GM10248 (cell line): ENCODE results near the gene PDZRN3.

Experiments used
- CTCF ChIA-PET: fragments of 300-600 bp; sonication (Branson Sonifier 250); formaldehyde crosslinking; extraction: SDS; loops from one replicate; lab custom pipeline; 2021; ENCODE audit warnings: antibody characterized with exemption; lab: Yijun Ruan, JAX
- POLR2A ChIA-PET: fragments of 350-650 bp; sonication (Branson Sonifier 250); formaldehyde crosslinking; extraction: SDS; loops from one replicate; lab custom pipeline; 2020; ENCODE audit warnings: antibody characterized with exemption; lab: Yijun Ruan, JAX
- DNase-seq: peaks from one replicate; pipeline ENCODE4 v3.0.0; 2012; ENCODE audit errors: extremely low spot score
- TF ChIP-seq, protein P1 (sequence below): IDR thresholded peaks from 2 replicates; pipeline ENCODE4 v1.5.1; 2012; ENCODE audit warnings: mild to moderate bottlenecking, low read depth; ENCODE audit errors: extremely low read depth, missing control alignments, control extremely low read depth

The PDZRN3 gene

DNA sequence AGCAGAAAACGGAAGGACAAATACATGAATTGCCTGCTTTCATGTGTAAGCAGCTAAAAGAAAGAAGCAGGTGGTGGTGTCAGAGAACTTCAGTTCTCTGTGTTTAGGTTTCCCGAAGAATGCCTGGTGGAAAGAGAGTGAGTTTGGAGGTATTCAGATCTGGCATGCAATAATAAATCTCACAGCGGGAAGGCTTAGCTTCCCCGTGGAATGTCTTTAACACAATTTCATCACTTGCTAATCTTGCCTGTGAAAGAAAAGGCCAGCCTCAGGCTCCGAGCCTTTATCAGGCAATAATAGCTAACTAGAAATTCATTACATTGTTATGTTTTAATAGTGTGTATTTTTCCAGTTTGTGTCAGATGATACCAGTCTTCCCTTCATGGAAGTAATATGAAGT is 220.3 kb downstream of the PDZRN3 start:
- TF ChIP-seq, protein P1, sequence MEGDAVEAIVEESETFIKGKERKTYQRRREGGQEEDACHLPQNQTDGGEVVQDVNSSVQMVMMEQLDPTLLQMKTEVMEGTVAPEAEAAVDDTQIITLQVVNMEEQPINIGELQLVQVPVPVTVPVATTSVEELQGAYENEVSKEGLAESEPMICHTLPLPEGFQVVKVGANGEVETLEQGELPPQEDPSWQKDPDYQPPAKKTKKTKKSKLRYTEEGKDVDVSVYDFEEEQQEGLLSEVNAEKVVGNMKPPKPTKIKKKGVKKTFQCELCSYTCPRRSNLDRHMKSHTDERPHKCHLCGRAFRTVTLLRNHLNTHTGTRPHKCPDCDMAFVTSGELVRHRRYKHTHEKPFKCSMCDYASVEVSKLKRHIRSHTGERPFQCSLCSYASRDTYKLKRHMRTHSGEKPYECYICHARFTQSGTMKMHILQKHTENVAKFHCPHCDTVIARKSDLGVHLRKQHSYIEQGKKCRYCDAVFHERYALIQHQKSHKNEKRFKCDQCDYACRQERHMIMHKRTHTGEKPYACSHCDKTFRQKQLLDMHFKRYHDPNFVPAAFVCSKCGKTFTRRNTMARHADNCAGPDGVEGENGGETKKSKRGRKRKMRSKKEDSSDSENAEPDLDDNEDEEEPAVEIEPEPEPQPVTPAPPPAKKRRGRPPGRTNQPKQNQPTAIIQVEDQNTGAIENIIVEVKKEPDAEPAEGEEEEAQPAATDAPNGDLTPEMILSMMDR = no peak
- no peak for DNase-seq
- POLR2A ChIA-PET = no interaction called here
- CTCF ChIA-PET = interaction anchor here (1.5 kb wide), 1 partner anchor 226 kb away, joined by 3 read pairs; no protein-coding TSS in a partner anchor

GRCh38 chr3:73403444-73403843 is 221.3 kb downstream of the PDZRN3 start:
- POLR2A ChIA-PET = no interaction called here
- TF ChIP-seq, protein P1 = no peak
- DNase-seq = no peak
- CTCF ChIA-PET = no interaction called here

GRCh38 chr3:73401616-73402279 is 223.0 kb downstream of the PDZRN3 start:
- TF ChIP-seq, protein P1 = no peak
- ChIA-PET CTCF (interaction anchor here (1.5 kb wide), 1 partner anchor 11 kb away, joined by 4 read pairs; no protein-coding TSS in a partner anchor), POLR2A (no interaction called here)
- DNase-seq = no peak

DNA sequence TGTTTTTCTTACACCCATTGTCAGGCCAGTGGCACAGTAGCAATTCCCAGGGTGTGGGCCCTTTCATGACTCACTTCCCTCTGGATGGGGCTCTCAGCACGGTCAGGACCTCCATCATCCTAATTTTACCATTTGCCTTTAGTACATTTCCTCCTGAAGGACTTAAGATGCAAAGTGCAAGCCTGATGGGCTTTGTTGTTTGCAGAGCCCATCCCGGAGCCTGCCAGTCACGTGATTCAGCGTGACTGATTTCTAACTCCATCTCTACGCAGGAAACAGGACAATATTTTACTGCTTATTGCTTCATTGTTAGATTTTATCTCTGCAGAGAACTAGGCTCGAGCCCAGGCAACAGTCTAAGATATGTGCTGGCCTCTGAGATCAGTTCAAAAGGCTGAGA is 223.7 kb downstream of the PDZRN3 start:
- DNase-seq = no peak
- ChIA-PET CTCF (no interaction called here), POLR2A (no interaction called here)
- TF ChIP-seq, protein P1 = no peak

DNA sequence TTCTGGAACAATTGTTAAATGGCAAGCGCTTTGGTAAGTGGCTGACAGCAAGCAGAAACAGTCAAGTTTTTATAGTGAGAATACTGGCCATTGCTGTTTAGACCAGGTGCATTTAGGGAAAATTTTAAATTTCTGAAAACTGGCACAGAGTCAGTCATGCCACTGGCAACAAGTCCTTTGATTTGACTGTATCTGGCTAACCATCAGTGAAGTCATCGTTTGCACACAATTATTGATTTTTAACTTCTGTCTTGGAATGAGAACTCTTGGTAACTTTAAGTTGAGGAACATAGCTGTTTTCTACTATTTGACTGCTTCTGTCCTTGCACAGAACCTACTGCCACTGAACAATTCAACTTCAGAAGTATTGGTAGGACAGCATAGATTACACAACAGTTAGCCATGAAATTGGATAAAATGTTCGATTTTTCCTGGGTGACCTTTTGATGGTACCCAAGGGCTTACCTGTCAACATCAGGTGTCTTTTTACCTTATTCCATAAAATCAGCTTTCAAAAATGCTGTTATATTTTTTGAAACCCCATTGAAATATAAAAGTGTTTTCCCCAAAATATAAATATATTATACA is 225.0 kb downstream of the PDZRN3 start:
- CTCF ChIA-PET = no interaction called here
- DNase-seq = no peak
- TF ChIP-seq, protein P1 = no peak
- POLR2A ChIA-PET = no interaction called here

- ChIA-PET POLR2A (no interaction called here), CTCF (no interaction called here)
- TF ChIP-seq, protein P1 = no peak
- no peak for DNase-seq
Measured at GRCh38 chr3:73399106-73399505, 225.6 kb downstream of the PDZRN3 start.
